ENCODE measurements around the gene CACNB3.
"Not testable (repeated sequence)": the region's sequence is repeated elsewhere in the genome, so short reads cannot be mapped to it uniquely, and the experiment has no call there.

DNA sequence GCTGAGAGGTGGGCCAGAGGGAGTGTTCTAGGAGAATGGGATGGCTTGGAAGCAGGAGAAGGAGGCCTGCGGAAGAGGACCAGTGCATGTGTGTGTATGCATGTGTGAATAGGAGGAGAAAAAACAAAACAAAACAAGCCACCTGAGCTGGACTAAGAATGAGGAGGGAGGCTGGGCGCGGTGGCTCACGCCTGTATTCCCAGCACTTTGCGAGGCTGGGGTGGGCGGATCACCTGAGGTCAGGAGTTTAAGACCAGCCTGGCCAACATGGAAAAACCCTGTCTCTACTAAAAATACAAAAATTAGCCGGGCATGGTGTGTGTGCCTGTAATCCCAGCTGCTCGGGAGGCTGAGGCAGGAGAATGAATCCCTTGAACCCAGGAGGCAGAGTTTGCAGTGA, 55.2 kb downstream of the CACNB3 start:
- TF ChIP-seq FOXA1 (IDR thresholded peaks at IDR 0.05); HNF4A (conservative IDR thresholded peaks at IDR 0.05); RAD21 (IDR thresholded peaks at IDR 0.05); YY1 (IDR thresholded peaks at IDR 0.05); GABPA (IDR thresholded peaks at IDR 0.05 in 1 of 2, conservative IDR thresholded peaks at IDR 0.05 in 1 of 2); TAF1 (conservative IDR thresholded peaks at IDR 0.05): not testable (repeated sequence)
- TF ChIP-seq, protein P1, sequence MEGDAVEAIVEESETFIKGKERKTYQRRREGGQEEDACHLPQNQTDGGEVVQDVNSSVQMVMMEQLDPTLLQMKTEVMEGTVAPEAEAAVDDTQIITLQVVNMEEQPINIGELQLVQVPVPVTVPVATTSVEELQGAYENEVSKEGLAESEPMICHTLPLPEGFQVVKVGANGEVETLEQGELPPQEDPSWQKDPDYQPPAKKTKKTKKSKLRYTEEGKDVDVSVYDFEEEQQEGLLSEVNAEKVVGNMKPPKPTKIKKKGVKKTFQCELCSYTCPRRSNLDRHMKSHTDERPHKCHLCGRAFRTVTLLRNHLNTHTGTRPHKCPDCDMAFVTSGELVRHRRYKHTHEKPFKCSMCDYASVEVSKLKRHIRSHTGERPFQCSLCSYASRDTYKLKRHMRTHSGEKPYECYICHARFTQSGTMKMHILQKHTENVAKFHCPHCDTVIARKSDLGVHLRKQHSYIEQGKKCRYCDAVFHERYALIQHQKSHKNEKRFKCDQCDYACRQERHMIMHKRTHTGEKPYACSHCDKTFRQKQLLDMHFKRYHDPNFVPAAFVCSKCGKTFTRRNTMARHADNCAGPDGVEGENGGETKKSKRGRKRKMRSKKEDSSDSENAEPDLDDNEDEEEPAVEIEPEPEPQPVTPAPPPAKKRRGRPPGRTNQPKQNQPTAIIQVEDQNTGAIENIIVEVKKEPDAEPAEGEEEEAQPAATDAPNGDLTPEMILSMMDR (IDR thresholded peaks at IDR 0.05; ENCODE audit: low read depth, low read length, missing input control) = not testable (repeated sequence)
- TF ChIP-seq, protein P2, sequence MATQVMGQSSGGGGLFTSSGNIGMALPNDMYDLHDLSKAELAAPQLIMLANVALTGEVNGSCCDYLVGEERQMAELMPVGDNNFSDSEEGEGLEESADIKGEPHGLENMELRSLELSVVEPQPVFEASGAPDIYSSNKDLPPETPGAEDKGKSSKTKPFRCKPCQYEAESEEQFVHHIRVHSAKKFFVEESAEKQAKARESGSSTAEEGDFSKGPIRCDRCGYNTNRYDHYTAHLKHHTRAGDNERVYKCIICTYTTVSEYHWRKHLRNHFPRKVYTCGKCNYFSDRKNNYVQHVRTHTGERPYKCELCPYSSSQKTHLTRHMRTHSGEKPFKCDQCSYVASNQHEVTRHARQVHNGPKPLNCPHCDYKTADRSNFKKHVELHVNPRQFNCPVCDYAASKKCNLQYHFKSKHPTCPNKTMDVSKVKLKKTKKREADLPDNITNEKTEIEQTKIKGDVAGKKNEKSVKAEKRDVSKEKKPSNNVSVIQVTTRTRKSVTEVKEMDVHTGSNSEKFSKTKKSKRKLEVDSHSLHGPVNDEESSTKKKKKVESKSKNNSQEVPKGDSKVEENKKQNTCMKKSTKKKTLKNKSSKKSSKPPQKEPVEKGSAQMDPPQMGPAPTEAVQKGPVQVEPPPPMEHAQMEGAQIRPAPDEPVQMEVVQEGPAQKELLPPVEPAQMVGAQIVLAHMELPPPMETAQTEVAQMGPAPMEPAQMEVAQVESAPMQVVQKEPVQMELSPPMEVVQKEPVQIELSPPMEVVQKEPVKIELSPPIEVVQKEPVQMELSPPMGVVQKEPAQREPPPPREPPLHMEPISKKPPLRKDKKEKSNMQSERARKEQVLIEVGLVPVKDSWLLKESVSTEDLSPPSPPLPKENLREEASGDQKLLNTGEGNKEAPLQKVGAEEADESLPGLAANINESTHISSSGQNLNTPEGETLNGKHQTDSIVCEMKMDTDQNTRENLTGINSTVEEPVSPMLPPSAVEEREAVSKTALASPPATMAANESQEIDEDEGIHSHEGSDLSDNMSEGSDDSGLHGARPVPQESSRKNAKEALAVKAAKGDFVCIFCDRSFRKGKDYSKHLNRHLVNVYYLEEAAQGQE (IDR thresholded peaks at IDR 0.05) = not testable (repeated sequence)
- TF ChIP-seq, protein P3, sequence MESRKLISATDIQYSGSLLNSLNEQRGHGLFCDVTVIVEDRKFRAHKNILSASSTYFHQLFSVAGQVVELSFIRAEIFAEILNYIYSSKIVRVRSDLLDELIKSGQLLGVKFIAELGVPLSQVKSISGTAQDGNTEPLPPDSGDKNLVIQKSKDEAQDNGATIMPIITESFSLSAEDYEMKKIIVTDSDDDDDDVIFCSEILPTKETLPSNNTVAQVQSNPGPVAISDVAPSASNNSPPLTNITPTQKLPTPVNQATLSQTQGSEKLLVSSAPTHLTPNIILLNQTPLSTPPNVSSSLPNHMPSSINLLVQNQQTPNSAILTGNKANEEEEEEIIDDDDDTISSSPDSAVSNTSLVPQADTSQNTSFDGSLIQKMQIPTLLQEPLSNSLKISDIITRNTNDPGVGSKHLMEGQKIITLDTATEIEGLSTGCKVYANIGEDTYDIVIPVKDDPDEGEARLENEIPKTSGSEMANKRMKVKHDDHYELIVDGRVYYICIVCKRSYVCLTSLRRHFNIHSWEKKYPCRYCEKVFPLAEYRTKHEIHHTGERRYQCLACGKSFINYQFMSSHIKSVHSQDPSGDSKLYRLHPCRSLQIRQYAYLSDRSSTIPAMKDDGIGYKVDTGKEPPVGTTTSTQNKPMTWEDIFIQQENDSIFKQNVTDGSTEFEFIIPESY (IDR thresholded peaks at IDR 0.05) = not testable (repeated sequence)
- TF ChIP-seq, protein P4, sequence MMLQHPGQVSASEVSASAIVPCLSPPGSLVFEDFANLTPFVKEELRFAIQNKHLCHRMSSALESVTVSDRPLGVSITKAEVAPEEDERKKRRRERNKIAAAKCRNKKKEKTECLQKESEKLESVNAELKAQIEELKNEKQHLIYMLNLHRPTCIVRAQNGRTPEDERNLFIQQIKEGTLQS (IDR thresholded peaks at IDR 0.05) = not testable (repeated sequence)

Measured in liver (tissue), 3 donors.